ENCODE results near the gene ARL6IP4. TPM values are rescaled to one million over a fixed set of nuclear protein-coding genes. Genes with fewer than 3 reads are reported as not detected.

Gene ARL6IP4
- total and polyA plus RNA-seq, 2 of the 4 experiments (the other 2 are of a cell fraction), result 161 to 254 TPM

DNA sequence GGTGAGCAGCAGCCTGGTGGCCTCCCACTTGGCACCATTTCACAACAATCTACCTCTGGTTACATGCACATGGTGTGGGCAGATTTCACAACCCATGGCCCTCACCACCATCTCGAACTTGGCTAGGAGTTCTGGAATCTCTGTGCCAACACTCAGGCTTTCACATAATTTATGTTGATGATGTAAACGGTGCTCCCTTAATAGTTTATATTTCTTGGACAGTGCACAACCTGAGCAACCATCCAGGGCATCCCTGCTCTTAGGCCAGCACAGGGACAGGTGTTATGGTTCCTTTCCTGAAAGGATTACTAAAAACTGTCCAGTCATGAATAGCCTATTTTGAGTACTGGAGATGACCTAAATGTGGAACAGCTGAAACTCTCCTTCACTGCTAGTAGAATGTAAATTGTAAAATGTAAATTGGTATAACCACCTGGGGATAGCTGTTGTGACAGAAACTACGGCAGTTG is 42.8 kb upstream of the ARL6IP4 start:
- TF ChIP-seq CEBPB (IDR thresholded peaks at IDR 0.05; ENCODE audit: low read depth, low read length) (no peak), SMC3 (IDR thresholded peaks at IDR 0.05; ENCODE audit: low read depth, low read length) (no peak), RCOR1 (IDR thresholded peaks at IDR 0.05; ENCODE audit: insufficient replicate concordance, low read length) (no peak), CHD1 (IDR thresholded peaks at IDR 0.05; ENCODE audit: low read depth, low read length) (no peak), BHLHE40 (IDR thresholded peaks at IDR 0.05; ENCODE audit: low read depth, low read length) (no peak), FOS (IDR thresholded peaks at IDR 0.05; ENCODE audit: low read depth, low read length) (no peak), MAFK (IDR thresholded peaks at IDR 0.05; ENCODE audit: low read depth, low read length) (no peak), MXI1 (IDR thresholded peaks at IDR 0.05; ENCODE audit: borderline replicate concordance, low read depth, low read length) (no peak), MAZ (IDR thresholded peaks at IDR 0.05; ENCODE audit: borderline replicate concordance, low read depth, low read length) (no peak), NFE2L2 (IDR thresholded peaks at IDR 0.05; ENCODE audit: low read depth, low read length) (no peak), RFX5 (IDR thresholded peaks at IDR 0.05; ENCODE audit: low read depth, low read length) (no peak), RAD21 (IDR thresholded peaks at IDR 0.05; ENCODE audit: low read length) (no peak), POLR2A (IDR thresholded peaks at IDR 0.05; ENCODE audit: low read depth, low read length) (no peak)
- TF ChIP-seq, protein P1, sequence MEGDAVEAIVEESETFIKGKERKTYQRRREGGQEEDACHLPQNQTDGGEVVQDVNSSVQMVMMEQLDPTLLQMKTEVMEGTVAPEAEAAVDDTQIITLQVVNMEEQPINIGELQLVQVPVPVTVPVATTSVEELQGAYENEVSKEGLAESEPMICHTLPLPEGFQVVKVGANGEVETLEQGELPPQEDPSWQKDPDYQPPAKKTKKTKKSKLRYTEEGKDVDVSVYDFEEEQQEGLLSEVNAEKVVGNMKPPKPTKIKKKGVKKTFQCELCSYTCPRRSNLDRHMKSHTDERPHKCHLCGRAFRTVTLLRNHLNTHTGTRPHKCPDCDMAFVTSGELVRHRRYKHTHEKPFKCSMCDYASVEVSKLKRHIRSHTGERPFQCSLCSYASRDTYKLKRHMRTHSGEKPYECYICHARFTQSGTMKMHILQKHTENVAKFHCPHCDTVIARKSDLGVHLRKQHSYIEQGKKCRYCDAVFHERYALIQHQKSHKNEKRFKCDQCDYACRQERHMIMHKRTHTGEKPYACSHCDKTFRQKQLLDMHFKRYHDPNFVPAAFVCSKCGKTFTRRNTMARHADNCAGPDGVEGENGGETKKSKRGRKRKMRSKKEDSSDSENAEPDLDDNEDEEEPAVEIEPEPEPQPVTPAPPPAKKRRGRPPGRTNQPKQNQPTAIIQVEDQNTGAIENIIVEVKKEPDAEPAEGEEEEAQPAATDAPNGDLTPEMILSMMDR (conservative IDR thresholded peaks at IDR 0.05; ENCODE audit: low read depth, low read length), result no peak
- TF ChIP-seq, protein P2, sequence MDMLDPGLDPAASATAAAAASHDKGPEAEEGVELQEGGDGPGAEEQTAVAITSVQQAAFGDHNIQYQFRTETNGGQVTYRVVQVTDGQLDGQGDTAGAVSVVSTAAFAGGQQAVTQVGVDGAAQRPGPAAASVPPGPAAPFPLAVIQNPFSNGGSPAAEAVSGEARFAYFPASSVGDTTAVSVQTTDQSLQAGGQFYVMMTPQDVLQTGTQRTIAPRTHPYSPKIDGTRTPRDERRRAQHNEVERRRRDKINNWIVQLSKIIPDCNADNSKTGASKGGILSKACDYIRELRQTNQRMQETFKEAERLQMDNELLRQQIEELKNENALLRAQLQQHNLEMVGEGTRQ (IDR thresholded peaks at IDR 0.05; ENCODE audit: low read depth, low read length), result no peak
- TF ChIP-seq, protein P3, sequence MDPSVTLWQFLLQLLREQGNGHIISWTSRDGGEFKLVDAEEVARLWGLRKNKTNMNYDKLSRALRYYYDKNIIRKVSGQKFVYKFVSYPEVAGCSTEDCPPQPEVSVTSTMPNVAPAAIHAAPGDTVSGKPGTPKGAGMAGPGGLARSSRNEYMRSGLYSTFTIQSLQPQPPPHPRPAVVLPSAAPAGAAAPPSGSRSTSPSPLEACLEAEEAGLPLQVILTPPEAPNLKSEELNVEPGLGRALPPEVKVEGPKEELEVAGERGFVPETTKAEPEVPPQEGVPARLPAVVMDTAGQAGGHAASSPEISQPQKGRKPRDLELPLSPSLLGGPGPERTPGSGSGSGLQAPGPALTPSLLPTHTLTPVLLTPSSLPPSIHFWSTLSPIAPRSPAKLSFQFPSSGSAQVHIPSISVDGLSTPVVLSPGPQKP (IDR thresholded peaks at IDR 0.05; ENCODE audit: borderline replicate concordance, low read depth, low read length), result no peak
- intact Hi-C loops (cut with micrococcal nuclease) (no loop called here), dilution Hi-C loops (cut with HindIII; ENCODE audit: low sequenced_read_pairs, unreplicated experiment) (no loop called here), in situ Hi-C loops (cut with MboI; ENCODE audit: low sequenced_read_pairs) (no loop called here)
- H3K9me3 ChIP-seq (ENCODE audit: control insufficient read depth, insufficient read depth, low read length), result no peaks in the 10 kb centered on the region
- no peak overlapping the region for H3K4me2 ChIP-seq (ENCODE audit: low read depth, low read length)
- H2BK15ac ChIP-seq (ENCODE audit: low read depth, low read length), result no peak overlapping the region
- WGBS, 2 experiments (ENCODE audit: extremely low coverage in 2 of 2, insufficient read length in 1 of 2), result no CpG with 5 or more reads among the region's 3 CpGs
- no peak overlapping the region for H4K8ac ChIP-seq (ENCODE audit: low read depth in 2 of 2, low read length in 2 of 2)
- DNase-seq (no peak), ATAC-seq (ENCODE audit: low read depth) (no peak)
- no peak overlapping the region for H3K27ac ChIP-seq (ENCODE audit: insufficient read depth, low read length)
- H3K56ac ChIP-seq (ENCODE audit: extremely low read depth, insufficient read depth, low read length), result no peak overlapping the region
- no peak overlapping the region for H3K9ac ChIP-seq (ENCODE audit: low read depth, low read length)
- H3K36me3 ChIP-seq (ENCODE audit: control insufficient read depth, insufficient read depth, low read length), result no peaks in the 10 kb centered on the region; the same call in 1 of the 2 replicates
- no peaks in the 10 kb centered on the region for H3K27me3 ChIP-seq (ENCODE audit: control insufficient read depth, insufficient read depth, low read length)
- H3K4me1 ChIP-seq (ENCODE audit: control insufficient read depth, insufficient read depth, low read length), result no peaks in the 10 kb centered on the region
- no peak overlapping the region for H3K14ac ChIP-seq (replicated peaks; ENCODE audit: low read depth, low read length)
- no peak overlapping the region for H2BK120ac ChIP-seq (ENCODE audit: low read depth, low read length)
- H2BK5ac ChIP-seq (ENCODE audit: low read depth, low read length, poor library complexity, severe bottlenecking), result no peak overlapping the region
- no peak overlapping the region for H2AK5ac ChIP-seq (ENCODE audit: low read depth, low read length)
- peaks cover 16% of the 10 kb centered on the region for H3K9me1 ChIP-seq (ENCODE audit: insufficient read depth, low read length)
- H4K91ac ChIP-seq (ENCODE audit: insufficient read depth, low read depth, low read length), result no peak overlapping the region
- H2BK20ac ChIP-seq (ENCODE audit: low read depth, low read length), result no peak overlapping the region
- no peak overlapping the region for H3K4me3 ChIP-seq (ENCODE audit: insufficient read depth, low read depth, low read length)
- no peaks in the 10 kb centered on the region for H3K79me1 ChIP-seq (ENCODE audit: low read depth in 1 of 2, low read length in 2 of 2)
- POLR2A ChIA-PET (ENCODE audit: unreplicated experiment), result no interaction called here
- no peak overlapping the region for H2AFZ ChIP-seq (replicated peaks; ENCODE audit: low read length, poor library complexity)
- no peak overlapping the region for H2AK9ac ChIP-seq (replicated peaks; ENCODE audit: low read depth, low read length, poor library complexity)
- H3K18ac ChIP-seq (ENCODE audit: low read depth, low read length), result no peak overlapping the region
- H3K4ac ChIP-seq (ENCODE audit: low read depth, low read length), result no peak overlapping the region
- no TSS peak for BruUV-seq (replicated peaks)
- H3K23ac ChIP-seq (ENCODE audit: low read depth, low read length), result no peak overlapping the region
- no peaks in the 10 kb centered on the region for H4K20me1 ChIP-seq (ENCODE audit: insufficient read depth, low read length)
- CTCF ChIA-PET, result no interaction called here
- no peak overlapping the region for H4K5ac ChIP-seq (ENCODE audit: low read depth, low read length)

Measured in IMR-90 (cell line).